Stimulated activated CD4-positive, alpha-beta T cell treated with anti-CD3 and anti-CD28 coated beads, Interleukin-1b, Interleukin-23, amount 100 ng/mL, for 24 hours (primary cell): Measurements from ENCODE around the gene SLC8A2.
"Not testable (repeated sequence)": the region's sequence is repeated elsewhere in the genome, so short reads cannot be mapped to it uniquely, and the experiment has no call there.

Source experiments
- DNase-seq, 4 experiments: peaks; one replicate each; pipeline ENCODE4 v3.0.0-alpha.2; 2020; ENCODE audit warnings: low read depth in 4 of 4, low spot score in 1 of 4

Gene SLC8A2

GRCh38 chr19:47414469-47414868 is 57.2 kb downstream of the SLC8A2 start:
- DNase-seq: no peak

DNA sequence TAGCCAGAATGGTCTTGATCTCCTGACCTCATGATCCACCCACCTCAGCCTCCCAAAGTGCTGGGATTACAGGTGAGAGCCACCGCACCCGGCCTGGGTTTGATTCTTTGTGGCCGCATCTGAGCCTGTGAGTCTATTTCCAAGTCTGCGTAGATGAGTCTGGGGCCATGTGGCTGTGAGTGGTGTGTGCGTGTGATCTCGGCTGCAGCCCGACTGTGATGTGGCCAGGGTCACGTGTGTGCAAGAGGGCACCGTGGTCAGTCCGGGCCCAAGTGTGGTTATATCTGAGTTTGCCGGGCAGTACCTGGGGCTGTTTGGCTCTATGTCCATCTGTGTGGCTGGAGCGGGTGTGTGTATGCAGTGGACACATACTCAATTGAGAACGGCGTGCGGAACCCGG is 57.8 kb downstream of the SLC8A2 start:
- DNase-seq: no peak

GRCh38 chr19:47411696-47412095 is 60.0 kb downstream of the SLC8A2 start:
- DNase-seq: not testable (repeated sequence)

DNA sequence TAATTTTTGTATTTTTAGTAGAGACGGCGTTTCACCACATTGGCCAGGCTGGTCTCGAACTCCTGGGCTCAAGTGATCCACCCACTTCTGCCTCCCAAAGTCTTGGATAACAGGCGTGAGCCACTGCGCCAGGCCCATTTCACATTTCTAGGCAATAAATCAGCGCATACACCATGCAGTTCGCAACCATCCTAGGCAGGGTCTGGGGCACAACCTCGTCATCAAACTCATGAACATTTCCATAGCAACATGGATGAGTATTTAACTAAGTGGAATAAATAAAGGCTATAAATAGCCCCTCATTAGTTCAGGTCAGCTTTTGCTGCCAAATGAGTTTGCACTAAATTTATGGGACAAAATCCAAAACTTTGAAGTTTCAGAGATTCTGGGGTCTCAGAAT is 60.6 kb downstream of the SLC8A2 start:
- DNase-seq: no peak

- no peak for DNase-seq
Measured at GRCh38 chr19:47408156-47408938, 63.3 kb downstream of the SLC8A2 start.

GRCh38 chr19:47407417-47407774 is 64.3 kb downstream of the SLC8A2 start:
- DNase-seq: no peak

DNA sequence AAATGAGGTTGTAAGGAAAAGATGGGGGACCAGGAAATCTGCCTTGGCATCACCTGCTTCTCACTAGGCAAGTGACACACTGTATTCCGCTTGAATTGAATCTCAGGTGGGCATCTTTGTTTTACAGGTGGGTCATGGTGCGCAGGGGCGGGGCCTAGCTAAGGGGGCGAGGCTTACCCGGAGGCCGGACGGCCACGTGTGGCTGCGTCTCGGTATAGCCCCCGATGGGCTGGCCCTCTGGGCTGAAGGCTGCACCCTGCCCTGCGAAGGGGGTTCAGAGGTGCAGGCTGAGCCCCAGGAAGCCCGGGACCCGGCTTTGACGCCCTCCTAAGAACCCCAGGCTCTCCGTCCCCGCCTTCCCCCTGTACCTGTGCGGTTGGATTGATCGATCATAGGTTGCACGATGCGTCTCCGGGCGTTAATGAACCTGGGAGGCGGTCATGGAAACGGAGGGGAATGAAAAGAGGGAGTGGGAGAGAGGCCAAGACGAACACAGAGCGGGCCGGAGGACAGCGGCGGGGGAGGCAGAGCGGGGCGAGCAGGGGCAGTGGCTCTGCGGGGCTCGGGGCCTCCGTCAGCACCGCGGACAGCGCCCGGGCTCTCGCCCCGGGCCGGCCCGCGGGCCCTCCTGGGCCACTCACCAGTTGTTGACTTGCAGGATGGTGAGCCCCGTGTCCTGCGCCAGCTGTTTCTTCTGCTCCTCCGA is 64.8 kb downstream of the SLC8A2 start:
- DNase-seq: no peak

GRCh38 chr19:47405854-47406417 is 65.8 kb downstream of the SLC8A2 start:
- DNase-seq: no peak

GRCh38 chr19:47405197-47405550 is 66.5 kb downstream of the SLC8A2 start:
- no peak for DNase-seq

DNA sequence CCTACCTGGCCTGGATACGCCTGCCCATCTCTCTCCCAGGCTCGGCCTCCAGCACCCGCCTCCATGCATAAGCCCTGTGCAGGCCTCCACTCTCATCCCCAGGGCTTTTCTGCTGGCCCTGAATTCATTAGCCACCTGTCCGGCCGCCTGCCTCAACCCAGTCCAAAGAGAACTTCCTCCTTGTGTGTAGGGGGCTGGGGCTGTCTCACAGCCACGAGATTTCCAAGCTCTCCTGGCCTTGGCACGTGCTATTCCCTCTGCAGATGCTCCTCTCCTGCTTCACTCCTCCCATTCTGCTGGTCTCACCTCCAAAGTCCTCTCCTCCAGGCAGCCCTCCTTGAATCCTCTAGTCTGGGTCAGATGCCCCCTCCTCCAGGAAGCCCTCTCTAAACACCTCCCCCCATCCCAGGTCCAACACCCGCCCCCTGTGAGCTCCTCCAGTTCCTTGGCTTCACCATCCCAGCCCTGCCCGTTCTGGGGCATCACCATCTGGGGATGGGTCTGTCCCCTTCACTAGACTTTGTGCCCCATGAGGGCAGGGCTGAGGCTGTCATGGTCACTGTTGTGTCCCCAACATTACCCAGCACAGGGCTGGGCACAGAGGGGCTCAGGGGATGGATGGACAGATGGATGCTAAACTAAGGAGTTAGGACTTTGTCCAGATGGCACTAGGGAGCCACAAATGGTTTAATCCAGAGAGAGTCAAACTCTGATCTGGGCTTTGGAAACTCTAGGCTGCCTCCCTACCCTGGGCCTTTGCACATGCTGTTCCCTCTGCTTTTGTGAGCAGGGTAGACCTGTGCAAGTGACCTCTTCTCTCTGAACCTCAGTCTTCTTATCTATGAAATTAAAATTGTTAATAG is 67.1 kb downstream of the SLC8A2 start:
- DNase-seq: no peak

DNA sequence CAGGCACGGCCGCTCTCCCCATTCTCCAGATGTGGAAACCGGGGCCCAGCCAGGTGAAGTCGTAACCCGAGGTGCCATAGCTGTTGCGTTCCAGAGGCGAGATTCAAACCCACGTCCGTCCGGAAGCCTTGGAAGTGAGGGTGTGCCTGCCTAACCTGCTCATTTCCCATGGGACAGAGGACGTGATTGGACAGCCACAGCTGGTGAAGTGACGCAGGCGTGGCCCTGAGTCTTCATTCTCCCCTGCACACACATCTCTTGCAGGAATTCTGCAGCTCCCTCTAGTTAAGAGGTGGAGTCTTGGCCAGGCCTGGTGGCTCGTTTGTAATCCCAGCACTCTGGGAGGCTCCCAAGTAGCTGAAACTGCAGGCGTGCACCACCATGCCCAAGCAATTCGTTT is 69.2 kb downstream of the SLC8A2 start:
- DNase-seq: no peak

GRCh38 chr19:47398707-47399597 is 72.7 kb downstream of the SLC8A2 start:
- no peak for DNase-seq

DNA sequence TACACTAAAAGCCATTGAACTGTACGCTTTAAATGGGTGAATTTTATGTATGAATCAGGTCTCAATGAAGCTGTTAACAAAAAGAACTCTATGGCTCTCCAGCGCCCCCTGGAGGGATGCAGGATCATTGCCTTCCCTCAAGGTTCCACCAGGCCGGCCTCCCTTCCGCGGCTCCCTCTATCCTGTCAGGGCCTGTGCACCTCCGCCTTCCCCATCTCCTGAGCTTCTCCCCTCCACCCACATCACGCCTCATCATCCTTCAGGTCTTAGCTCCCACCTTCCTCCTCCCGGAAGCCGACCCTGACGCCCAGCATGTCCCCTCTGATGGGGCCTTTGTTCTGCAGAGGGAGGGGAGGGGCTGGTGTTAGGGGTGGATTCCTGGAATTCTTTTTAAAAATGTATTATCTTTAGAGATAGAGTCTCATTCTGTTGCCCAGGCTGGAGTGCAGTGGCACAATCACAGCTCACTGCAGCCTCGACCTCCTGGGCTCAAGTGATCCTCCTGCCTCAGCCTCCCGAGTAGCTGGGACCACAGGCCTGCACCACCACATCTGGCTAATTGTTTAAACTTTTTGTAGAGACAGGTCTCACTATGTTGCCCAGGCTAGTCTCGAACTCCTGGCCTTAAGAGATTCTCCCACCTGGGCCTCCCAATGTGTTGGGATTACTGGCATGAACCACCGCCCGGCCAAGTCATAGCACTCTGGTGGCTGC is 80.0 kb downstream of the SLC8A2 start:
- DNase-seq: peak; percentile 71 to 86 (median 78)

DNA sequence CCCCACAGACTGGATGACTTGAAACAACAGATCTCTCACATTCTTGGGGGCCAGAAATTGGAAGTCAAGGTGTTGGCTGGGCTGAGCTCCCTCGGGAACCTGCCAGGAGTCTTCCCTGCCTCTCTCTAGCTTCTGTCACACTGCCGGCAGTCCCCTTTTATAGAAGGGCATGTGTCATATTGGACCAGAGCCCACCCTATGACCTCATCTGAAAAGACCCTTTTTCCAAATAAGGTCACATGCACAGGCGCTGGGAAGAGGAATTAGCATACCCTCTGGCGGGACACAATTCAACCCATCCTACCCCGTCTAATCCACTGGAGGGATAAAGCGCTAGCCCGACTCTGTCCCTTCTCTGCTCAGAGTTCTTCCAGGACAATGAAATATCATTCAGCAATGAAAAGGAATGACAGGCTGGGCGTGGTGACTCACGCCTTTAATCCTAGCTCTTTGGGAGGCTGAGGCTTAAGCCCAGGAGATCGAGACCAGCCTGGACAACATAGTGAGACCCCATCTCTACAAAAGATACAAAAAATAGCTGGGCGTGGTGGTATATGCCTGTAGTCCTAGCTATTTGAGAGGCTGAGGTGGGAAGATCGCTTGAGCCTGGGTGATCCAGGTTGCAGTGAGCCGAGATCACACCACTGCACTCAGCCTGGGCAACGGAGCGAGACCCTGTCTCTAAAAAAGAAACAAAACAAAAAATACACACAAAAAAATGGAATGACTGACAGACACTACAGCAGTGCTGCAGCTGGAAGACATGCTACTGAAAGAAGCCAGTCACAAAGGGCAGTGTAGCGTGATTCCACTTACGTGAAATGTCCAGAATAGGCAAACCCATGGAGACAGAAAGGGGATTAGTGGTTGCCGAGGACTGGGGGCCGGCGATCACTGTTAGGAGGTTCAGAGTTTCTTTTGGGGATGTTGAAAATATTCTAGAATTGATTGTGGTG is 80.9 kb downstream of the SLC8A2 start:
- DNase-seq: no peak

DNA sequence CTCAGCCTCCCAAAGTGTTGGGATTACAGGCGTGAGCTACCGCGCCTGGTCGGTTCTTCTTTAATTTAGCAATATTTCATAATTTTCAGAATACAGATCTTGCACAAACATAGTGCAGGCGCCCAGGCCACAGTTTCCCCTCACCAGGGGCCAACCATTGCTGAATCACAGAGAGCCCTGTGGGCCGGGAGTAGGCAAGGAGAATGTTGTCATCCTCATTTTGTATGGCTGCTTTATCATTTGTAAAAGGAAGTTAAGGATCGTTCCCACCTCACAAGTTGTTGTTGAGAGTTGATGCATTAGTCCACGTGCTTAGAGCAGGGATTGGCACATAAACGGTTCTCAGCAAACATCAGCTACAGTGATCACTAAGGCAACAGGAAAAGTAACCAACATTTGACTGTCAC is 82.5 kb downstream of the SLC8A2 start:
- DNase-seq: no peak

- DNase-seq: not testable (repeated sequence)
Measured at GRCh38 chr19:47388721-47389120, 83.0 kb downstream of the SLC8A2 start.

DNA sequence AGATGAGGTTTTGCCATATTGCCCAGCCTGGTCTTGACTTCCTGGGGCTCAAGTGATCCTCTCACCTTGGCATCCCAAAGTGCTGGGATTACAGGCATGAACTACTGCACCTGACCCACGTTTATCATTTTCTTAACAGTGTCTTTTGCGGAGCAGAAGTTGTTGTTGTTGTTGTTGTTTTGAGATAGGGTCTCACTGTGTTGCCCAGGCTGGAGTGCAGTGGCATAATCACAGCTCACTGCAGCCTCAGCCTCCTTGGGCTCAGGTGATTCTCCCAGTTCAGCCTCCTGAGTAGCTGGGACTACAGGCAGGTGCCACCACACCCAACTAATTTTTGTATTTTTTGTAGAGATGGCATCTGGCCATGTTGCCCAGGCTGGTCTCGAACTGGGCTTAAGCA is 84.1 kb downstream of the SLC8A2 start:
- not testable (repeated sequence) for DNase-seq

DNA sequence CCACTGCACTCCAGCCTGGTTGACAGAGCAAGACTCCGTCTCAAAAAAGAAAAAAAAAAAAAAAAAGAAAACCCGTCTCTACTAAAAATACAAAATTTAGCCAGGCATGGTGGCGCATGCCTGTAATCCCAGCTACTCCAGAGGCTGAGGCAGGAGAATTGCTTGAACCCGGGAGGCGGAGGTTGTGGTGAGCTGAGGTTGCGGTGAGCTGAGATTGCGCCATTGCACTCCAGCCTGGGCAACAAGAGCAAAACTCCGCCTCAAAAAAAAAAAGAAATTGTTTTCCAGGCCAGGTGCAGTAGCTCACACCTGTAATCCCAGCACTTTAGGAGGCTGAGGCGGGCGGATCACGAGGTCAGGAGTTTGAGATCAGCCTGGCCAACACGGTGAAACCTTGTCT is 85.1 kb downstream of the SLC8A2 start:
- not testable (repeated sequence) for DNase-seq

GRCh38 chr19:47384533-47384932 is 87.2 kb downstream of the SLC8A2 start:
- DNase-seq: not testable (repeated sequence)
